Measurements from ENCODE around the gene YWHAQ. TPM values are rescaled to one million over a fixed set of nuclear protein-coding genes. Genes with fewer than 3 reads are reported as not detected.
A peak's percentile ranks its signal among the peaks of the same experiment; 100 is the strongest.

Gene YWHAQ
- total RNA-seq, 1 experiment from 2014 or later: 307 TPM

DNA sequence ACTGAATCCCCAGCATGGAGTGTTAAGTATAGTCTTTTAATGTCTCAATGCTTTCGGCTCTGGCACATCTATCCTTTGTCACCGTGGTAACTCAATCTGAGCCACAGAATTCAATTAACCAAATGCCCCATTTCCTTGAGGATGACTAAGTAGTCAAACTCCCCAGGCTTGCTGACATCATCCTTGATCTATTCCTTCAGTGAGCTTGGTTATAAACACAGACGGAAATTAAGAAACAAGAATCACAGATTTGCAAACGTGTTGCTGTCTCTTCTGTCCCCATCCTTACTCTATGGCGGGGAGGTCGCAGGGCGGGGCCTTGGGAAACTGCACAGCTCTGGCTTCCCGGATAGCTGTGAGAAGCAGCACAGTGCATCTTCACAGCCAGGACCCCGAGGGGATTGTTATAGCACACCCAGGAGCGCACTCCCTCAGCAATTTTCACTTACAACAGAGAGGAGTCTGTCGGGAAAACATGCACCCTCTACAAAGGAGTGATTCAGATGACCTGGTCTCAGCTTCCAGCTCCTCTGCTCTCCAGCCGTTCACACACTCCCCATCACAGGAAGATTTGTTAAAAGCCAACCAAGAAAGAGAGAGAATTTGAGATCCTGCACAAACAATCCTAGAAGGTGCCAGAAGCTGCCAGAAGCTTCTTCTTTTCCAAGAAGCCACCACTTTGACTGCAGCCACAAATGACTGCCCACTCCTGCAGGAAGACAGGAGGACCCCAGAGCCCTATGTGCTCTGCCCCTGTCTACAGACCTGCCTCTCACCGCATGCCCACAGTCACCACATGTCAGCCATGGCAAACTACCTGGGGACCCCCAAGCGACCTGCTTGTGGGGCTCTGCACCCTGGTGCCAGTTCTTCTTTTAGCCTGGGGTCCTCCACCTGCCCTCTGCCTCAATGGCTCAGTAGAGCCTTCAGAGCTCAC is 44.9 kb upstream of the YWHAQ start:
- H3K36me3 Mint-ChIP-seq (ENCODE audit: insufficient read depth, unreplicated experiment): no peaks in the 10 kb centered on the region
- DNase-seq: peak; percentile 19
- peaks cover 2% of the 10 kb centered on the region for H3K9me3 Mint-ChIP-seq (ENCODE audit: low read depth, unreplicated experiment)
- H3K4me3 Mint-ChIP-seq (ENCODE audit: low read depth, unreplicated experiment): peak overlapping the region; percentile 58
- peaks cover 22% of the 10 kb centered on the region for H3K4me1 Mint-ChIP-seq (ENCODE audit: low read depth, unreplicated experiment)
- intact Hi-C loops (cut with micrococcal nuclease; ENCODE audit: unreplicated experiment): no loop called here
- no peaks in the 10 kb centered on the region for H3K27me3 Mint-ChIP-seq (ENCODE audit: unreplicated experiment)
- BruUV-seq (replicated peaks): no TSS peak
- CTCF ChIA-PET: interaction anchor here (0.6 to 1.0 kb wide), 2 partner anchors 94 to 220 kb away, joined by 3 to 4 read pairs; no protein-coding TSS in a partner anchor
- peak overlapping the region; percentile 66 for H3K27ac Mint-ChIP-seq (ENCODE audit: unreplicated experiment)
- TF ChIP-seq, protein P1, sequence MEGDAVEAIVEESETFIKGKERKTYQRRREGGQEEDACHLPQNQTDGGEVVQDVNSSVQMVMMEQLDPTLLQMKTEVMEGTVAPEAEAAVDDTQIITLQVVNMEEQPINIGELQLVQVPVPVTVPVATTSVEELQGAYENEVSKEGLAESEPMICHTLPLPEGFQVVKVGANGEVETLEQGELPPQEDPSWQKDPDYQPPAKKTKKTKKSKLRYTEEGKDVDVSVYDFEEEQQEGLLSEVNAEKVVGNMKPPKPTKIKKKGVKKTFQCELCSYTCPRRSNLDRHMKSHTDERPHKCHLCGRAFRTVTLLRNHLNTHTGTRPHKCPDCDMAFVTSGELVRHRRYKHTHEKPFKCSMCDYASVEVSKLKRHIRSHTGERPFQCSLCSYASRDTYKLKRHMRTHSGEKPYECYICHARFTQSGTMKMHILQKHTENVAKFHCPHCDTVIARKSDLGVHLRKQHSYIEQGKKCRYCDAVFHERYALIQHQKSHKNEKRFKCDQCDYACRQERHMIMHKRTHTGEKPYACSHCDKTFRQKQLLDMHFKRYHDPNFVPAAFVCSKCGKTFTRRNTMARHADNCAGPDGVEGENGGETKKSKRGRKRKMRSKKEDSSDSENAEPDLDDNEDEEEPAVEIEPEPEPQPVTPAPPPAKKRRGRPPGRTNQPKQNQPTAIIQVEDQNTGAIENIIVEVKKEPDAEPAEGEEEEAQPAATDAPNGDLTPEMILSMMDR (IDR thresholded peaks at IDR 0.05; ENCODE audit: unreplicated experiment): no peak

DNA sequence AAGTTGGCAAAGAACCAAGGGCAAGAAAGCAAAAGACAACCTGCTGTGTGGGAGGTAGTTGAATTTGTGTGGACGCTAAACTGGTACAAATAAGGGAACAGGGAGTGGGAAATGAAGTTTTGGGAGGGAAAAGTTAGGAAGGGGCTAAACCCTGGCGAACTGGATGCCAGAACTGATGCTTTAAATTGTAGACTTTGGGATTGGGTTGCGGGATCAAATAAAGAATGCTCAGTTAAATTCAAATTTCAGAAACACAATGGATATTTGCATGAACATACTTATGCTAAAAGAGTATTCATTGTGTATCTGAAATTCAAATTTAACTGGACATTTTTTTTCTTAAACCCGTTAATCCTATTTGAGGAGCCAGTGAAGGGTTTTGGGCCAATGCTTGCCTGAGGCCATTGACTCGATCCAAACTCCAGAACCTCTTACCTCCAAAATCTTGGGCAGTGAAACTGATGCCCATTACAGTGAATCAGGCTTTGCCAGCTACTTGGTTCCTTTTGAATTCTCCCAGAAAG is 44.2 kb upstream of the YWHAQ start:
- TF ChIP-seq, protein P1 (IDR thresholded peaks at IDR 0.05; ENCODE audit: unreplicated experiment): no peak
- H3K36me3 Mint-ChIP-seq (ENCODE audit: insufficient read depth, unreplicated experiment): no peaks in the 10 kb centered on the region
- H3K9me3 Mint-ChIP-seq (ENCODE audit: low read depth, unreplicated experiment): peaks cover 2% of the 10 kb centered on the region
- BruUV-seq (replicated peaks): no TSS peak
- H3K27ac Mint-ChIP-seq (ENCODE audit: unreplicated experiment): peak overlapping the region; percentile 66
- peaks cover 22% of the 10 kb centered on the region for H3K4me1 Mint-ChIP-seq (ENCODE audit: low read depth, unreplicated experiment)
- DNase-seq: no peak
- CTCF ChIA-PET: interaction anchor here (1.0 kb wide), 1 partner anchor 95 kb away, joined by 4 read pairs; no protein-coding TSS in a partner anchor
- no peaks in the 10 kb centered on the region for H3K27me3 Mint-ChIP-seq (ENCODE audit: unreplicated experiment)
- intact Hi-C loops (cut with micrococcal nuclease; ENCODE audit: unreplicated experiment): no loop called here
- H3K4me3 Mint-ChIP-seq (ENCODE audit: low read depth, unreplicated experiment): peak overlapping the region; percentile 58

DNA sequence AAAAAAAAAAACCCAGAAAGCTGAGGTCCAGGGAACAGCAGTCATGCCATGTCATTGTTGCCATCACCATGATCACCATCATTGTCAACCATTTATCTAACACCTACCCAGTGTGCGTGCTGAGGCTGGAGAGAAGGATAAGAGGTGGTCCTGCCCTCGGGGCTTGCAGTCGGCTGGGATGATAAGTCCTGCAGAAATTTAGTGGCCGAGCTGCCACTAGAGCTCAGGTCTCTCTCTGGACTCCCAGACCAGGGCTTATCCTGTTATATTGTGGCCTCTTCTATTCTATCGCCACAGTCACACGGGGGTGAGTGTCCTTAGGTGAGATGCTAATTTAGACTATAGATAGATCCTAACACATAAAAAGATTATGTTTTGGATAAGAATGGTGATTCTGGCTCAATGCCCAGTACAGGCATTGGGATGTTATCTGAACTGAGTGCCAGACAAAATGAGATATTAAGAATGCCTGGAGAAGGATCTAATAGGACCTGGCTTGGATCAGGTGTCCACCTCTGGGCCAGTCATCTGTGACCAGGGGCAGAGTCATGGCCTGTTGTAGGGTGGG is 43.2 kb upstream of the YWHAQ start:
- CTCF ChIA-PET: no interaction called here
- no peak for DNase-seq
- Mint-ChIP-seq H3K27ac (ENCODE audit: unreplicated experiment) (no peak overlapping the region), H3K4me3 (ENCODE audit: low read depth, unreplicated experiment) (no peak overlapping the region), H3K4me1 (ENCODE audit: low read depth, unreplicated experiment) (peaks cover 22% of the 10 kb centered on the region), H3K27me3 (ENCODE audit: unreplicated experiment) (no peaks in the 10 kb centered on the region), H3K9me3 (ENCODE audit: low read depth, unreplicated experiment) (no peaks in the 10 kb centered on the region), H3K36me3 (ENCODE audit: insufficient read depth, unreplicated experiment) (no peaks in the 10 kb centered on the region)
- intact Hi-C loops (cut with micrococcal nuclease; ENCODE audit: unreplicated experiment): no loop called here
- no TSS peak for BruUV-seq (replicated peaks)
- TF ChIP-seq, protein P1 (IDR thresholded peaks at IDR 0.05; ENCODE audit: unreplicated experiment): no peak

DNA sequence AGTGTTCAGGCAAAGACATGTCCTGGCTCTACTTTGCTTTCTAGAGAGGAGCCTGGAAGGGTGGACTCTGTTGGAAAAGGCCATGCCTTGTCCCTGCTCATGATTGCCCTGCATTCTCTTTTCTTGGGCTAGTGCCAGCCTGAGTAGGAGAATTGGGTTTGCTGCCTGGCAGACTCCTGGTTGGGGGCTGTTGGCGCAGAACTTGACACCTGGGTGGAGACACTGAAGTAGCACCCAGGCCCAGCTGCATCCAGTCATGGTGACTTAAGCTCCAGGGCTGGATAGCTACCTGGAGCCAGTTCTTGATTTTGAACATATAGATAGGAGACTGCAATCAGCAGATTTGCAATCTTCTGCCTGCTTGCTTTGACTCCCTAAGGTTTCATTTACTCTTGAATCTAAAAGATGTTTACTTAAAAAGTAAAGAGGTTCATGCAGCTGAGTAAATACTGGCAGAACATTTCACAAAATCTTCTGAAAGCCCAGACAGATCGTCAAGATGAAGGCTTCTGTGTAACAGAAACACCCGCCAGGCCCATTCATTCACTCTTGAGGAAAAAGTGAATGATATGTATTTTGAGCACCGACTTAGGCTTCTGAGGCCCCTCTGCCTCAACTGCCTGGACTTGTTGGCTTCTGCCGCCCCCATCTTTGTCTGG is 38.0 kb upstream of the YWHAQ start:
- H3K27me3 Mint-ChIP-seq (ENCODE audit: unreplicated experiment): peaks cover 18% of the 10 kb centered on the region
- BruUV-seq (replicated peaks): no TSS peak
- TF ChIP-seq, protein P1 (IDR thresholded peaks at IDR 0.05; ENCODE audit: unreplicated experiment): no peak
- H3K9me3 Mint-ChIP-seq (ENCODE audit: low read depth, unreplicated experiment): no peaks in the 10 kb centered on the region
- CTCF ChIA-PET: interaction anchor here (0.6 kb wide), 1 partner anchor 22 kb away, joined by 3 read pairs; no protein-coding TSS in a partner anchor
- intact Hi-C loops (cut with micrococcal nuclease; ENCODE audit: unreplicated experiment): no loop called here
- no peak for DNase-seq
- no peaks in the 10 kb centered on the region for H3K4me1 Mint-ChIP-seq (ENCODE audit: low read depth, unreplicated experiment)
- no peak overlapping the region for H3K4me3 Mint-ChIP-seq (ENCODE audit: low read depth, unreplicated experiment)
- H3K27ac Mint-ChIP-seq (ENCODE audit: unreplicated experiment): no peak overlapping the region
- H3K36me3 Mint-ChIP-seq (ENCODE audit: insufficient read depth, unreplicated experiment): no peaks in the 10 kb centered on the region
